Upper lobe of left lung (tissue), 6 donors: Measurements from ENCODE around the gene CBX6. TPM values are rescaled to one million over a fixed set of nuclear protein-coding genes. Genes with fewer than 3 reads are reported as not detected.

Experiments
- ATAC-seq, 2 donors: fragments of 200-7000 bp; cut with Tn5 transposase; one replicate each; pipeline ENCODE4 v1.9.1; 2022; ENCODE audit warnings: mild to moderate bottlenecking in 2 of 2, moderate library complexity in 2 of 2; ENCODE audit not compliant: low FRiP score in 2 of 2
- DNase-seq, 2 donors: peaks; one replicate each; pipeline ENCODE4 v3.0.0-alpha.2; 2019 to 2020
- H3K27ac ChIP-seq, 4 donors: fragments of 200-600 bp; sonication (generic); one replicate each; pipeline ENCODE4 v1.5.1; 2016 to 2019
- H3K27me3 ChIP-seq, 4 donors: fragments of 200-600 bp; sonication (generic); one replicate each; pipeline ENCODE4 v1.5.1; 2017 to 2019
- H3K36me3 ChIP-seq, 4 donors: fragments of 200-600 bp; sonication (generic); one replicate each; pipeline ENCODE4 v1.5.1; 2016 to 2019
- H3K4me1 ChIP-seq, 4 donors: fragments of 200-600 bp; sonication (generic); one replicate each; pipeline ENCODE4 v1.5.1; 2018 to 2019
- H3K4me3 ChIP-seq, 4 donors: fragments of 200-600 bp; sonication (generic); one replicate each; pipeline ENCODE4 v1.5.1; 2017 to 2019; ENCODE audit warnings: mild to moderate bottlenecking in 2 of 4, moderate library complexity in 1 of 4
- H3K9me3 ChIP-seq, 4 donors: fragments of 200-600 bp; sonication (generic); one replicate each; pipeline ENCODE4 v1.5.1; 2018 to 2019
- CTCF ChIP-seq, 6 experiments: fragments of 450-650 bp in 4 of 6; fragments of 200-600 bp in 2 of 6; sonication (generic) in 2 of 6; IDR thresholded peaks; one replicate each; pipeline ENCODE4 v1.5.1; 2016 to 2019; ENCODE audit warnings: antibody characterized with exemption in 6 of 6
- EP300 ChIP-seq, 4 donors: sonication (generic); formaldehyde crosslinking; IDR thresholded peaks; one replicate each; pipeline ENCODE4 v1.5.1; 2017; ENCODE audit warnings: antibody characterized with exemption in 4 of 4, control low read depth in 2 of 4
- POLR2A ChIP-seq, 4 donors: fragments of 450-650 bp; IDR thresholded peaks; one replicate each; pipeline ENCODE4 v1.5.1; 2016 to 2017; ENCODE audit warnings: antibody characterized with exemption in 4 of 4, mild to moderate bottlenecking in 2 of 4
- POLR2AphosphoS5 ChIP-seq, 2 donors: sonication (generic); formaldehyde crosslinking; IDR thresholded peaks; one replicate each; pipeline ENCODE4 v1.5.1; 2017; ENCODE audit warnings: antibody characterized with exemption in 2 of 2
- WGBS, 2 donors: methylation state at CpG; one replicate each; pipeline ENCODE4 v1.1.5; 2017 to 2018; 5-methylcytosine and 5-hydroxymethylcytosine counted together
- total RNA-seq, 6 donors: library from RNA; depleted of rRNA in 4 of 6; stranded (reverse); fragments of >200 nt in 4 of 6; gene quantifications; one replicate each; pipeline versions ENCODE4 v1.1.0 to v1.2.1, GENCODE V29; 2016 to 2021
- donor health status: DM: no; HTN: no; CAD: no; lungs with moderate emphysema.
- donor health status: DM: no; HTN: yes; CAD: no; lungs with severe emphysema.

The CBX6 gene
- total RNA-seq, 6 donors from 2014 or later, result 30.4 to 74.9 (median 45.4) TPM

DNA sequence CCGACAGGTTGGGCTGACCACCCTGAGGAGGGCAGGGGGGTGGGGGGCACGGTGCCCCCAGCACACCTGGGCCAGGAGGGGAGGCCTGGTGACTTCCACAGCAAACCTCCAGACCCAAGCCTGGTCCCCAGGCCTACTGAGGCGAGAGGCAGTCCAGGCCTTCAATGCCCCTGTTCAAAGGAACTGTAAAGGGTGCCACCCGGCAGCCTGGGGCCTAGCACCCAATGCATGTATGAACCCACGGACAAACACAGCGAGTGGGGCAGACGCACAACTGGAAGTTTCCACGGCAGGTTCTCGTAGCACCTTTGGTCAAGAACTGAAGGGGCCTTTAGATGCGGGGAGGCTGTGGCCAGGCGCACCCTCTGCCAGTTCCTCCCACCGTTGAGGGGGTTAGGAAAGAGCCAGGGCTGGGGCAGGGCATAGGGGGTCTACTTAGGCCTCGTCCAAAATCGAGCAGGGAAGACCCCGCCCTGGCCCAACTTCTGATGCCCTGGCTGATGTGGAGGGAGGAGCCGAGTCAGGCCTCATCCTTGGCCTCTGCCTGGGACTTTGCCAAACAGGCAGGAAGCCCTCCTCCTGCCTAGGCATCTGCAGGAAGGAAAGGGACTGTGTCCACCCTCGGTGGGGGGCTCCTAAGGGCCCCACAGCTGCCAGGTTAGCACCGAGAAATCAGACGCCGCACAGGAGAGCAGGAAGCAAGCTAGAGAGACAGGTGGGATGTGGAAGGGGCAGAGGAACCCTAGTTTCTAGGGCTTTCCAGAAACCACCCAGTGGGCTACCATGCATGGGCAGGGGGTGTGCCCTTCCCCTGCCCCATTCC is 6.6 kb downstream of the CBX6 start:
- Histone ChIP-seq H3K4me1 (peaks cover 41 to 61% (median 47%) of the 10 kb centered on the region in 4 donors), H3K36me3 (peaks cover 5 to 45% (median 22%) of the 10 kb centered on the region in 4 donors), H3K27me3 (no peaks in the 10 kb centered on the region), H3K9me3 (no peaks in the 10 kb centered on the region), H3K4me3 (no peak overlapping the region), H3K27ac (peak overlapping the region; percentile 67 to 81 (median 80))
- WGBS, 2 donors, result 81% methylated on average over 20 of the region's 20 CpGs; no CpG with 5 or more reads in 1 of the 2 donors
- ATAC-seq (no peak), DNase-seq (peak in 1 of 2 donors; percentile 19)
- TF ChIP-seq POLR2A (IDR thresholded peaks at IDR 0.05) (no peak), EP300 (IDR thresholded peaks at IDR 0.05) (no peak), POLR2AphosphoS5 (IDR thresholded peaks at IDR 0.05) (no peak), CTCF (IDR thresholded peaks at IDR 0.05) (no peak)

GRCh38 chr22:38864361-38865191 is 7.4 kb downstream of the CBX6 start:
- Histone ChIP-seq H3K36me3 (peaks cover 5 to 40% (median 21%) of the 10 kb centered on the region in 4 donors), H3K27me3 (no peaks in the 10 kb centered on the region), H3K27ac (peak overlapping the region; percentile 67 to 81 (median 80)), H3K4me1 (peaks cover 33 to 53% (median 40%) of the 10 kb centered on the region in 4 donors), H3K9me3 (no peaks in the 10 kb centered on the region), H3K4me3 (peak overlapping the region in 1 of 4 donors; percentile 10)
- WGBS, 2 donors, result 41 to 47% methylated on average over 6 to 22 of the region's 24 CpGs
- ATAC-seq (peak; percentile 4 to 5), DNase-seq (peak in 1 of 2 donors; percentile 49)
- TF ChIP-seq EP300 (IDR thresholded peaks at IDR 0.05), result no peak
- TF ChIP-seq CTCF (IDR thresholded peaks at IDR 0.05), result no peak
- no peak for TF ChIP-seq POLR2A (IDR thresholded peaks at IDR 0.05)
- no peak for TF ChIP-seq POLR2AphosphoS5 (IDR thresholded peaks at IDR 0.05)

DNA sequence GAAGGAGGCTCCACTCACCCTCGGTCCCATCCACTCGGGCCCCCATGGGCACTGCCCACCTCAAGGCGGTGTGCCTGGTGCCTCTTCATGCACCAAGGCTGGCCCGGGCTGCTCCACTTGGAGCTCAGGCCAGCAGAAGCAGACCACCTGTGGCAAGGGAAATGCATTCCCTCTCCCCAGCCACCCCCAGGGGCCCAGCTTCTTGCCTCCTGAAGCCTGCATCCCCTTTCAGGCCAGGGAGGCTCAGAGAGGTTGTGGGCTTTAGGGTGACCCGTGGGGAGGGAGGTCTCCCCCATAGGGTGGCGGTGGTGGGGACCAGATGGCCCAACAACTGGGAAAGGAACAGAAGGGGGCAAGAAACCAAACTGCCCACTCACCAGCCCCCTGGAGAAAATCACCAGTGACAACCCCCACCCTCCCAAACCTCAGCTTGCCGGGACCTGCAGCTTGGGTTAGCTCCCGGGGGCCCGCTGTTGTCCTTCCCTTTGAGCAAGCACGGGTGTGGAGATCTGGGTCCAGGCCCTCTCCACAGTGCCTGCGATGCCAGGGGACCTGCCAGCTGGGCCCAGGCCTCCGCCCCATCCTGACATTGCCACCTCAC is 8.4 kb downstream of the CBX6 start:
- Histone ChIP-seq H3K4me1 (peaks cover 23 to 44% (median 31%) of the 10 kb centered on the region in 4 donors), H3K9me3 (no peaks in the 10 kb centered on the region), H3K27ac (no peak overlapping the region), H3K27me3 (no peaks in the 10 kb centered on the region), H3K36me3 (peaks cover 5 to 34% (median 20%) of the 10 kb centered on the region in 4 donors), H3K4me3 (no peak overlapping the region)
- DNase-seq (peak in 1 of 2 donors; percentile 57), ATAC-seq (no peak)
- TF ChIP-seq EP300 (IDR thresholded peaks at IDR 0.05), result no peak
- TF ChIP-seq CTCF (IDR thresholded peaks at IDR 0.05), result no peak
- no peak for TF ChIP-seq POLR2AphosphoS5 (IDR thresholded peaks at IDR 0.05)
- no peak for TF ChIP-seq POLR2A (IDR thresholded peaks at IDR 0.05)
- 77 to 85% methylated on average over 8 to 12 of the region's 12 CpGs for WGBS, 2 donors

DNA sequence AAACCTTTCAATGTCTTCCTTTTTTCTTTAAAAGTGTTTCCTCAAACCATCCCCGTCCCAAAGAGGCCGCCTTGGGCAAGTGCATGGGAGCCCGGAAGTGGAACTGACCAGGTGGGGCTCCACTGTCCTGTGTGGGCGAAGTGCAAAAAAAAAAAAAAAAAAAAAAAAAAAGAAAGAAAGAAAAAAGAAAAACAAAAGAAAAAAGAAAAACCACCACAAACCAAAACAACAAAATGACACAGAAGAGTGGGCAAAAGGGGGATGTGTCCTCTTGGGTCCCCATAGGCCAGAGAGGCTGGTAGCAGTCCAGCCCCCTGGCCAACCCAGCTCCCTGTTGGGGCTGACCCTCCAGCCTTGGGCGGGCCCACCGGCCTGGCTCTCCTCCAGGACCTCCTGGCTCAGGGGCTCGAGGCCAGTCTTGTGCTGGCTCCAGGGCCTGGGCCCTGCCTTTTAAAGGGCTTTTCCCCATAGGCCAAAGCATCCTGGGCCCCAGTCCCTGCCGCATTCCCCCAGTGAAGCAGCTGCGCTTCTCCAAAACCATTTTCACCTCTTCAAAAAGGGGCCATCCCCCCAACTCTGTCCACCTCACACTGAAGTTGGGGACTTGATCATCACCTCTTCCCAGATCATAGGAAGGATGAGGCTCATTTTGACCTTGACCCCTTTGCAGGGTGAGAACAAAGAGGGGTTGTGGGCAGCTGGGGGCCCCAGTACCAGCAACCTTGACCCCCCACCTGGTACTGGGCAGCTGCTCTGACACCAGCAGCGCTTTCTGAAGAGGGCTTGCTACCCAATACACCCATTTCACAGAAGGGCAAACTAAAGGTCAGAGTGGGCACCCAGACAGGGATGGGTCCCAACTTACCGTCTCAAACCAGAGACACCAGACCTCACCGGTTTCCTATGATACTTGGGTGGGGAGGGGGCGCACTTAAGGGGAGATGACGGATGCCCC is 9.4 kb downstream of the CBX6 start:
- WGBS, 2 donors, result 70 to 76% methylated on average over 12 to 13 of the region's 14 CpGs
- H3K9me3 ChIP-seq, result no peaks in the 10 kb centered on the region
- no peaks in the 10 kb centered on the region for H3K27me3 ChIP-seq
- H3K4me1 ChIP-seq, result peaks cover 21 to 42% (median 29%) of the 10 kb centered on the region in 4 donors
- no peak overlapping the region for H3K4me3 ChIP-seq
- H3K36me3 ChIP-seq, result peaks cover 5 to 26% (median 17%) of the 10 kb centered on the region in 4 donors
- DNase-seq (peak in 1 of 2 donors; percentile 88), ATAC-seq (peak in 1 of 2 donors; percentile 38)
- H3K27ac ChIP-seq, result no peak overlapping the region
- TF ChIP-seq POLR2AphosphoS5 (IDR thresholded peaks at IDR 0.05), result no peak
- TF ChIP-seq EP300 (IDR thresholded peaks at IDR 0.05), result no peak
- TF ChIP-seq CTCF (IDR thresholded peaks at IDR 0.05), result no peak
- no peak for TF ChIP-seq POLR2A (IDR thresholded peaks at IDR 0.05)
